Tibial nerve (tissue), 4 donors: Measurements from ENCODE around the gene VWF. TPM values are rescaled to one million over a fixed set of nuclear protein-coding genes. Genes with fewer than 3 reads are reported as not detected.

Source experiments
- DNase-seq, 2 donors: peaks; one replicate each; pipeline ENCODE4 v3.0.0-alpha.2; 2019; ENCODE audit warnings: low spot score in 2 of 2
- H3K27ac ChIP-seq, 4 donors: fragments of 200-600 bp; sonication (generic) in 3 of 4; one replicate each; pipeline ENCODE4 v1.5.1; 2017 to 2019; ENCODE audit warnings: mild to moderate bottlenecking in 1 of 4
- H3K27me3 ChIP-seq, 2 donors: fragments of 200-600 bp; sonication (generic) in 1 of 2; one replicate each; pipeline versions ENCODE4 v1.5.1 to v1.6.0; 2017 to 2019
- H3K36me3 ChIP-seq, 3 donors: fragments of 200-600 bp; sonication (generic); one replicate each; pipeline ENCODE4 v1.5.1; 2018 to 2019
- H3K4me1 ChIP-seq, 4 donors: fragments of 200-600 bp; sonication (generic) in 3 of 4; one replicate each; pipeline ENCODE4 v1.5.1; 2017 to 2019
- H3K4me3 ChIP-seq, 4 donors: fragments of 200-600 bp; sonication (generic) in 3 of 4; one replicate each; pipeline ENCODE4 v1.5.1; 2017 to 2019; ENCODE audit warnings: mild to moderate bottlenecking in 1 of 4, moderate library complexity in 1 of 4
- H3K9me3 ChIP-seq, 4 donors: fragments of 200-600 bp; sonication (generic) in 3 of 4; one replicate each; pipeline ENCODE4 v1.5.1; 2017 to 2019
- CTCF ChIP-seq, 5 experiments: fragments of 200-600 bp in 3 of 5; fragments of 450-650 bp in 2 of 5; sonication (generic) in 3 of 5; IDR thresholded peaks; one replicate each; pipeline ENCODE4 v1.5.1; 2016 to 2019; ENCODE audit warnings: antibody characterized with exemption in 5 of 5, mild to moderate bottlenecking in 3 of 5, moderate library complexity in 2 of 5
- EP300 ChIP-seq, 2 donors: sonication (generic); formaldehyde crosslinking; IDR thresholded peaks; one replicate each; pipeline ENCODE4 v1.6.1; 2017; ENCODE audit warnings: antibody characterized with exemption in 2 of 2, mild to moderate bottlenecking in 1 of 2
- POLR2A ChIP-seq, 2 donors: fragments of 450-650 bp; IDR thresholded peaks; one replicate each; pipeline ENCODE4 v1.6.1; 2017; ENCODE audit warnings: antibody characterized with exemption in 2 of 2, mild to moderate bottlenecking in 2 of 2, moderate library complexity in 2 of 2
- WGBS, 2 donors: methylation state at CpG; one replicate each; pipeline ENCODE4 v1.1.5; 2018; 5-methylcytosine and 5-hydroxymethylcytosine counted together
- total RNA-seq, 4 donors: library from RNA; depleted of rRNA; stranded (reverse); fragments of >200 nt; gene quantifications; one replicate each; pipeline ENCODE4 v1.1.0, GENCODE V29; 2016

The VWF gene
- total RNA-seq, 4 donors from 2014 or later, result 82.7 to 311 (median 214) TPM

- peak overlapping the region in 2 of 4 donors; percentile 50 to 56 for H3K27ac ChIP-seq
Measured at GRCh38 chr12:6123258-6123657, 1.2 kb downstream of the VWF start.

GRCh38 chr12:6122201-6122600 lies 2.3 kb downstream of the VWF start:
- WGBS, 2 donors, result 85 to 86% methylated on average over 4 of the region's 4 CpGs
- DNase-seq, result no peak
- TF ChIP-seq CTCF (IDR thresholded peaks at IDR 0.05) (no peak), POLR2A (IDR thresholded peaks at IDR 0.05) (no peak), EP300 (IDR thresholded peaks at IDR 0.05) (no peak)
- Histone ChIP-seq H3K4me3 (peak overlapping the region in 1 of 4 donors; percentile 29), H3K36me3 (no peaks in the 10 kb centered on the region), H3K27ac (no peak overlapping the region), H3K4me1 (no peaks in the 10 kb centered on the region), H3K27me3 (no peaks in the 10 kb centered on the region), H3K9me3 (no peaks in the 10 kb centered on the region)

More at GRCh38 chr12:6123258-6123657, 1.2 kb downstream of the VWF start:
- Histone ChIP-seq H3K27me3 (no peaks in the 10 kb centered on the region), H3K9me3 (no peaks in the 10 kb centered on the region), H3K4me3 (peak overlapping the region in 1 of 4 donors; percentile 29), H3K36me3 (no peaks in the 10 kb centered on the region), H3K4me1 (no peaks in the 10 kb centered on the region)
- TF ChIP-seq POLR2A (IDR thresholded peaks at IDR 0.05) (no peak), EP300 (IDR thresholded peaks at IDR 0.05) (no peak), CTCF (IDR thresholded peaks at IDR 0.05) (no peak)
- WGBS, 2 donors, result 88 to 91% methylated on average over 9 of the region's 9 CpGs
- no peak for DNase-seq

- peak overlapping the region in 1 of 4 donors; percentile 26 for H3K27ac ChIP-seq
- no peak for DNase-seq
- 61 to 69% methylated on average over 19 to 20 of the region's 20 CpGs for WGBS, 2 donors
Measured at GRCh38 chr12:6120796-6121473, 3.5 kb downstream of the VWF start.

GRCh38 chr12:6118891-6119568 lies 5.4 kb downstream of the VWF start:
- no peak for DNase-seq
- no peaks in the 10 kb centered on the region for H3K4me1 ChIP-seq
- no peaks in the 10 kb centered on the region for H3K36me3 ChIP-seq
- peak overlapping the region in 1 of 4 donors; percentile 29 for H3K4me3 ChIP-seq
- no peak overlapping the region for H3K27ac ChIP-seq
- no peaks in the 10 kb centered on the region for H3K27me3 ChIP-seq
- TF ChIP-seq POLR2A (IDR thresholded peaks at IDR 0.05) (no peak), CTCF (IDR thresholded peaks at IDR 0.05) (no peak)
- 62 to 77% methylated on average over 9 of the region's 9 CpGs for WGBS, 2 donors
- no peaks in the 10 kb centered on the region for H3K9me3 ChIP-seq

More at GRCh38 chr12:6120796-6121473, 3.5 kb downstream of the VWF start:
- H3K9me3 ChIP-seq, result no peaks in the 10 kb centered on the region
- no peaks in the 10 kb centered on the region for H3K36me3 ChIP-seq
- H3K4me1 ChIP-seq, result no peaks in the 10 kb centered on the region
- H3K4me3 ChIP-seq, result peak overlapping the region in 1 of 4 donors; percentile 29
- no peak for TF ChIP-seq EP300 (IDR thresholded peaks at IDR 0.05)
- TF ChIP-seq POLR2A (IDR thresholded peaks at IDR 0.05), result no peak
- no peak for TF ChIP-seq CTCF (IDR thresholded peaks at IDR 0.05)
- H3K27me3 ChIP-seq, result no peaks in the 10 kb centered on the region

- H3K9me3 ChIP-seq, result no peaks in the 10 kb centered on the region
- no peak overlapping the region for H3K4me3 ChIP-seq
- no peak for DNase-seq
- no peaks in the 10 kb centered on the region for H3K27me3 ChIP-seq
- peak overlapping the region in 2 of 4 donors; percentile 19 to 43 for H3K27ac ChIP-seq
- TF ChIP-seq EP300 (IDR thresholded peaks at IDR 0.05) (peak in 1 of 2 donors; percentile 72), POLR2A (IDR thresholded peaks at IDR 0.05) (no peak)
- H3K36me3 ChIP-seq, result no peaks in the 10 kb centered on the region
- 76 to 81% methylated on average over 14 of the region's 14 CpGs for WGBS, 2 donors
- H3K4me1 ChIP-seq, result no peaks in the 10 kb centered on the region
Measured at GRCh38 chr12:6116471-6117021, 7.9 kb downstream of the VWF start.
